Activated CD4-positive, alpha-beta T cell treated with anti-CD3 and anti-CD28 coated beads, Interleukin-2, amount 50 U/mL, for 1 hour (primary cell): ENCODE results near the gene PLCG1.

Source experiments
- DNase-seq: peaks from one replicate; pipeline ENCODE4 v3.0.0-alpha.2; 2020

PLCG1 gene

DNA sequence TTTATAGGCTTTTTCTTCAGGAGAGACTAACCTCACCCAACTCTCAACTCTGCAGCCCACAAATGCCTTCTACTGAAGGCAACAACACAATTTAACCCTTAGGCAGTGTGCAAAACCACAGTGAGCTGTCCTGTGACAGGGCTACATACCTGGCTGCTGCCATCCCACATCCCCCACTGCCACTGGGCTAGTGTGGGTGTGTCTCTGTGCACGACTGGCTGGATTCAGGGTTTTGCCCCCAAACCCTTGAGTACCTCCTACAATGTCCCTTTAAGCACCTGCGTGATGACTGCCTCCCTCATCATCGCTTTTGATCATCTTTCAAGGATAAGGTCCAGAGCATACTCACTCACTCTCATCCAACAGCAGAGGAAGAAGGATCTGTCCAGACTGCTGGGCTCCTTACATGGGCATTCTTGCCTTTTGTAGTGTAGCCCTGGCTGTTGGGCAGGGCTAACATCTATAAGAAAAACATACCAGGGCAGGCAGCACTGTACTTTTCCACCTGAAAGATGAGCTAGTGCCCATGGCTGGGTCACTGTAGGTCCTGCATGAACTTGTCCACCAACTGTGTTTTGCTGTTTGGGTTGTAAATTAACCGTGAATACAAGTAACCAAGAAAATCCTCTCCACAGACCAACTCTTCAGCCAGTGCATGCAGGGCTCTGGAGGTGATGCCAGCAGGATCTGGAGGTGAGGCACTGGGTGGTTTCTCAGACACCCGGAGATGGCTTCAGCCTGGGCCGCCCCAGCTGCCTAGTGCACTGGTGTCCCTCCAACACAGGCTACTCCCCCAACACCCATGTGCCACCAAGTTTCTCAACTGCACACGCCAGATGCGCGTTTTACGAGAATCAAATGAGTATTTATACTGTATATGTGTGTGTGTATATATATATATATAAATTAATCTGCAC, 45.2 kb downstream of the PLCG1 start:
- no peak for DNase-seq

DNA sequence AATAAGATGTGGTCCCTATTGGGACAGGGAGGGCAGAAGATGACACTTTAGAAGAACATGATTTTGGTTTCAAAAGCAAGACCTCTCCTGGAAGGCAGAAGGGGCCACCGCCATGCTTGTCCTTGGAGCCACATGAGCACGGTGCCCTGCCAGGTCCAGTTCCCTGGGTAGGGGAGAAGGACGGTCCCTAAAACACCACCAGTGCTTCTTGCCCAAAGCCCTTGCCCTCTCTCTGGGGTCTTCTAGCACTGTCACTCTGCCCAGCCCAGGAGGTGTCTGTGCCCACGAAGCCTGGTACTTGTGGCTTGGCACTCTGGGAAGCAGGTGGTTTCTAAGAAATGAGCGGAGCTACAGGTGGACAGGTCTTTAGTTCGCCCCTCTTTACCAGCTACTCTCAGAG, 46.0 kb downstream of the PLCG1 start:
- DNase-seq: no peak

- DNase-seq: no peak
Measured at GRCh38 chr20:41183831-41184230, 46.5 kb downstream of the PLCG1 start.

- no peak for DNase-seq
Measured at GRCh38 chr20:41185013-41185757, 47.8 kb downstream of the PLCG1 start.

GRCh38 chr20:41187668-41188067, 50.3 kb downstream of the PLCG1 start:
- DNase-seq: no peak

- no peak for DNase-seq
Measured at GRCh38 chr20:41191562-41192500, 54.5 kb downstream of the PLCG1 start.

- no peak for DNase-seq
Measured at GRCh38 chr20:41192575-41192974, 55.2 kb downstream of the PLCG1 start.

DNA sequence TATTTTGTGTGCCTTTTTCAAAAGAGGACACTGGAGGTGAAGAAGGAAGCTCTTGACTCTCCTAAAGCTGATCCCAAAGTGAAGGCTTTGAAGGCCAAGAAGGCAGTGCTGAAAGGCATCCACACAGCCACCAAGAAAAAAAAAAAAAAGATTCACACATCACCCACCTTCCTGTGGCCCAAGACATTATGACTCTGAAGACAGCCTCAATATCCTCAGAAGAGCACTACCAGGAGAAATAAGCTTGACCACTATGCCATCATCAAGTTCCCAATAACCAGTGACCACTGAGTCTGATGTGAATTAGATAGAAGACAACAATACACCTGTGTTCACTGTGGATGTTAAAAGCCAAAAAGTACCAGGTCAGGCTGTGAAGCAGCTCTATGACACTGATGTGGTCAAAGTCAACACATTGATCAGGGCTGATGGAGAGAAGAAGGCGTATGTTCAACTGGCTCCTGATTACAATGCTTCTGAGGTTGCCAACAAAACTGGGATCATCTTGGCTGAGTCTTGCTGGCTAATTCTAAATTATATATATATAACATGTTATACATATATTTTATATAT, 59.4 kb downstream of the PLCG1 start:
- DNase-seq: no peak

DNA sequence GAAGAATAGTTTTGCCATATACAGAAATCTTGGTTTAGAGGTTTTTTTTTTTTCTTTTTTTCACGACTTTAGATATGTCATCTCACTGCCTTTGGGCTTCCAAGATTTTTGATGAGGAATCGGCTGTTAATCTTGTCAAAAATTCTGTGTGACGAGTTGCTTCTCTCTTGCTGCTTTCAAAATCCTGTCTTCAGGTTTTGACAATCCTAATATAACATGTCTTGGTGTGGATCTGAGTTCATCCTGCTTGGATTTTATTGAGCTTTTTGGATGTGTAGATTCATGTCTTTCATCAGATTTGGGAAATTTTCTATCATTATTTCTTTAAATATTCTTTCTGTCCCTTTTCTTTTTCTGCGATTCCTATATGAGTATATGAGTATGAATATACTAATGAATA, 61.1 kb downstream of the PLCG1 start:
- no peak for DNase-seq

DNA sequence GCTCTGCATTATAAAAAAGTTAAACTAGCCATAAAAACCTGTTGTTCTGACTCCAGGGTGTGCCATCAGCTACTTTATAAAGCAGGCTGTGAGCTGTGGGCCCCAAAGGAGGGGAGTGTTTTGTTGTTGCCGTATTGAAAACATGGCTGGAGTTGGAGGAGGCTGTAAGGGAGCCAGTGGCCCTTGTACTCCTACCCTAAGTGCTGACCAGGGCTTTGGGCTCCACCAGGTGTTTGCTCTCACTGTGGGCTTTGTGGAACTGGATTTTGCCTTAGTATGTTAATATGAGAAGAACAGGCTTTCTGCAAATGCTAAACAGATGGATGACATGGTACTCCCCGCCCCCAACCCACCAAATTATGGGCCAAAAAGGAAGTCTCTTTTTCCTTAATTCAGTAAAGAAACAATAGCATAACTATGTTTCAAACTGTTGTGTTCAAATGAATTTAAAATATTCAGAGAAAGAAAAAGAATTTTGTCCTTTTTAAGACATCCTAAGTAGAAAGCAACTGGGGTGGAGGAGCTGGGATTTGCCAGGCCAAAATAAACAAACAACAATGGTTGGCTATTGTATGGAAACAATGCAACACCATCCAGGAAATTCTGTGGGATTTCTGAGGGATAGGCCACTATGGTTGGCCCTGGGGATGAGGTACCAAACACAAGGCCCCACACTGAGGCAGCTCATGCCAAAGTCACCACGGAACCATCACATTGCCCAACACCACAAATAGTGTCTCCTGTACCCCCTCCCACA, 63.3 kb downstream of the PLCG1 start:
- DNase-seq: no peak

- no peak for DNase-seq
Measured at GRCh38 chr20:41201760-41202159, 64.4 kb downstream of the PLCG1 start.

GRCh38 chr20:41202426-41202825, 65.1 kb downstream of the PLCG1 start:
- no peak for DNase-seq

DNA sequence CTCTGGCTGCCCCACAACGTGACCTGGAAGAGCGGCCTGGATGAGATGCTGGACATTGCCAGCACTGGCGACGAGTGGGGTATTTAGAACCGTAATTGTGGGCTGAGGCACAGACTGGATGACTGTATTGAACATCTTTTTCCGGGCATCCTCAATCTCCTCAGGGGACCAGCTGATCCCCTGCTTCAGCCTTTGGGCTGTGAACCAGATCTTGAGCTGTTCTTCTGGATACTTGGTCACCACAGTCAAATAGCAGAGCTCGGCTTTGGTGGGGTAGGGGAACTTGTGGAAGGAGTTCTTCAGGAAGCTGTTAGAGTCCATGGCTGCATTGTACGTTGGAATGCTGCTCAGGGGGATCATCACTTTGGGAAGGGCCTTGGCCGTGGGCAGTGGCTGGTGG, 66.3 kb downstream of the PLCG1 start:
- DNase-seq: no peak

- DNase-seq: no peak
Measured at GRCh38 chr20:41204304-41205265, 67.2 kb downstream of the PLCG1 start.

DNA sequence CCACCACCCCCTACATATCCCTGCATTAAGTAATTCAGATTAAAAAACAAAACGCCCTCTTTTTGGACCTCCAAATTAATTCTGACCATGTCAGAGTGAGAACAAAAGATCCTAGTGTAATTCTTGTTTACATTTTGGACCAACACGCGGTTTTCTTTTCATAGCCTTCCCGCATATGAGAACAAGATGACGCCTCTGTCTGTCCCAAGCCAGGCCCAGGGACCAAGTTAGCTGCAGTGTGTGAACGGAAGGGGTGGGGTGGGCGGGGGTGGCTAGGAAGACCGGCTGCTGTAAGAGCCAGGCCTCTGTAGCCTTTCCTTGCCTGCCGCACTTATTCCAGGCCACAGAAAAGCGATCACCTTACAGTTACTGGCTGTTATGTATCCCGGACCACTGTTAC, 68.0 kb downstream of the PLCG1 start:
- DNase-seq: no peak

DNA sequence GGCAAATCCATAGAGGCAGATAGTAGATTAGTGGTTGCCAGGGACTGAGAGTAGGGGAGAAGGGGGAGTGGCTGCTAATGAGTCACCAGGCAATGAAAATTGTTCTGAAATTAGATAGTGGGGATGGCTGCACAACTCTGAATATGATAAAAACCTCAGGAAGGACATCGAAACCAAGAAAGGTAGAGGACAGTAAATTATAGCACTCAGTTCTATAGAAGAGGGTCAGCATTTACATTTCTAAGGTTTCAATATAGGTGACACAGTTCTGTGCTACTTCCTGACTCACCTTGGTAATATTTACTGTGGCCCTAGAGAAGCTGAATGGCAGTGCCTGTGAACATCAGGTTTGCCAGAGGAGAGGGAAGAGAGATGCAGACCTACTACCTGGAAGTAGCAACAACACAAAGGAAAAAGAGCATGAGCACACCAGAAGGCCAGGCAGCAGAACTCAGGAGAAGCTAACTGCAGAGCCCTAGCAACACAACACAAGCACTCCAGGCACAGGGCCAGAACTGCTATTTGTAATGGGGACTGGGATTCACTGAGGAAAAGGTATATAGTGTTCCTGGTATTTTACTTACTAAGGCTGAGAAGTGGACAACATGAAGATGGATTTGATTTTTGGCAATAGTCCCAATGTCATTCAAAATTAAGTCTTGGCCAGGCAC, 75.9 kb downstream of the PLCG1 start:
- DNase-seq: no peak

DNA sequence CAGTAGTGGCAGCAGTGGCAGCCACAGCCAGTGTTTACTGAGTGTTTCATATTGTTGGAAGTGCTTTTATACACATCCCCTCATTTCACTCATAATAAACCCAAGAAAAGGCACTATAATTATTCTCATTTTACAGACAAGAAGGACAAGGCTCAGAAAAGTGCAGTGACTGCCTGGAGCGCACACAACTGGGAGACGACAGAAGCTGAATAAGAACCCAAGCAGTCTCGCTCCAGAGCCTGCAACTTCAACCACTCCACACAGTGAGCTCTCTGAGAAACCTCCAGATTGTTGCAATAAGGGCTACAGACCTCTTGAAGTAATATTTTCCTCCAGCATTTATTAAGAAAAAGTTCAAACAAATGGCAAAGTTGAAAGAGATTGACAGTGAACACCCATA, 76.9 kb downstream of the PLCG1 start:
- no peak for DNase-seq

DNA sequence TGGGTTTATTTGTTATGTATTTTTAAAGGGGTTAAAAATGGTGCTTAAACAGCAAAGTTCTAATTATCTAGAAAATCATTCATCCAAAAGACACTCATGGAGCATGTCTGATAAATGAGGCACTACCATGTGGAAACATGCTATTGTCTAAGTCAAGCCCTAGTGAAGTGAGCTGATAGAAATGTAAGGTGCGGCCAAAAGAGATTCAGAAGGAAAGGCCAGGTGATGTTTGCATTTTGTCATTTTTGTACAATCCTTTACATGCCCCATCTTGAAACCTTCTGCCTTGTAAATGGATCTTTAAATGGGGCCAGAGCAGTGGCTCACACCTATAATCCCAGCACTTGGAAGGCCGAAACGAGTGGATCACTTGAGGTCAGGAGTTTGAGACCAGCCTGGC, 77.3 kb downstream of the PLCG1 start:
- DNase-seq: no peak

GRCh38 chr20:41217422-41217821, 80.1 kb downstream of the PLCG1 start:
- no peak for DNase-seq

DNA sequence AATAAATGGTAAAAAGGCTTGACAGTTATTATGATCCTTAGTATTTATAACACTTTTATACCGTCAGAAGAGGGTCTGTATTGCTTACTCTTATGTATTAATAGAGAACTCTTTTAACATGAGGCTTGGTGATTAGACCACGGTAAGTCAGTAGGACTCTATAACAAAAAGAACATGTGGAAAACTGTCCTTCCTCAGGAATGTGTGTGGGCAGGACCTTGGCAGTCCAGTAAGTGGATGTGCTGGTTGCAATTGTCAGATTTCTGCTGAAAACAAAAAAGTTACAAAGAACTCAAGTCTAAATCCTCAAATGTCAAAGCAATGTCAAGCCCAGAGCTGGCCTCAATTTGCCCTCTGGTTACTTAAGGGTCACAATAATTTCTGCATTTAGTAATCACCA, 81.1 kb downstream of the PLCG1 start:
- no peak for DNase-seq
